ENCODE data around the gene TMEM116. TPM values are rescaled to one million over a fixed set of nuclear protein-coding genes. Genes with fewer than 3 reads are reported as not detected.
"Not testable (repeated sequence)": the region's sequence is repeated elsewhere in the genome, so short reads cannot be mapped to it uniquely, and the experiment has no call there.

Gene TMEM116
- polyA plus RNA-seq, 6 donors from 2014 or later = 4.2 to 19.0 (median 7.8) TPM

DNA sequence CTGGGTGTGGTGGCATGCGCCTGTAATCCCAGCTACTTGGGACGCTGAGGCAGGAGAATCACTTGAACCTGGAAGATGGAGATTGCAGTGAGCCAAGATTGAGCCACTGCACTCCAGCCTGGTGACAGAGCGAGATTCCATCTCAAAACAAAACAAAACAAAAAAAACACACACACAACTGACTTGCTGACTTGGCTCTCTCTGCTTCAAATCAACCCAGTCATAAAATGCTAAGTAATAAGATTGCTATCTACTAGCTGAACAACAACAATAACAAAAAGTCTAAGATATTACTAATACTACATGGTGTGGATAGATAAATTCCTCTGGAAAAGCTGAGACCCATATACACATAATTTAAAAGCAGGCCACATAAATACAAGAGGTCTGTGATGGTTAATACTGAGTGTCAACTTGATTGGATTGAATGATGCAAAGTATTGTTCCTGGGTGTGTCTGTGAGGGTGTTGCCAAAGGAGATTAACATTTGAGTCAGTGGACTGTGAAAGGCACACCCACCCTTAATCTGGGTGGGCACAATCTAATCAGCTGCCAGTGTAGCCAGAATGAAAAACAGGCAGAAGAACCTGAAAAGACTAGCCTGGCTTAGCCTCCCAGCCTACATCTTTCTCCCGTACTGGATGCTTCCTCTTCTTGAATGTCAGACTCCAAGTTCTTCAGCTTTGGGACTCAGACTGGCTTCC, 60.7 kb downstream of the TMEM116 start:
- H3K27ac Mint-ChIP-seq; ATAC-seq (ENCODE audit: low read depth in 2 of 2); H3K27me3 Mint-ChIP-seq; DNase-seq: not testable (repeated sequence)
- peak overlapping the region in 2 of 8 donors; percentile 18 to 42 for H3K4me3 Mint-ChIP-seq
- peaks cover 0 to 27% of the 10 kb centered on the region in 2 donors for H3K36me3 Mint-ChIP-seq
- peaks cover 0 to 34% (median 11%) of the 10 kb centered on the region in 7 donors for H3K9me3 Mint-ChIP-seq
- peaks cover 7 to 12% (median 11%) of the 10 kb centered on the region in 3 donors for H3K4me1 Mint-ChIP-seq

DNA sequence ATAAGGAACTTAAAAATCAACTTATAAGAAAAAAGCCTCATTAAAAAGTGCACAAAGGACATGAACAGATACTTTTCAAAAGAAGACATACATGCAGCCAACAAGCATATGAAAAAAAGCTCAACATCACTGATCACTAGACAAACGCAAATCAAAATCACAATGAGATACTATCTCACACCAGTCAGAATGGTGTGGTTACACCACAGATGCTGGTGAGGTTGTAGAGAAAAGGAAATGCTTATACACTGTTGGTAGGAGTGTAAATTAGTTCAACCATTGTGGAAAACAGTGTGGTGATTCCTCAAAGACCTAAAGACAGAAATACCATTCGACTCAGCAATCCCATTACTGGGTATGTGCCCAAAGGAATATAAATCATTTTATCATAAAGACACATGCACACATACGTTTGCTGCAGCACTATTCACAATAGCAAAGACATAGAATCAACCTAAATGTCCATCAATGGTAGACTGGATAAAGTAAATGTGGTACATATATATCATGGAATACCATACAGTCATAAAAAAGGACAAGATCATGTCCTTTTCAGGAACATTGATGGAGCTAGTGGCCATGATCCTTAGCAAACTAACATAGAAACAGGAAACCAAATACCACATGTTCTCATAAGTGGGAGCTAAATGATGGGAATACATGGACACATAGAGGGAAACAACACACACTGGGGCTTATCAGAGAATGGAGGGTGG, 61.8 kb downstream of the TMEM116 start:
- H3K27ac Mint-ChIP-seq; DNase-seq; H3K27me3 Mint-ChIP-seq; ATAC-seq (ENCODE audit: low read depth in 2 of 2); H3K4me3 Mint-ChIP-seq: not testable (repeated sequence)
- Mint-ChIP-seq H3K36me3 (peaks cover 0 to 24% of the 10 kb centered on the region in 2 donors), H3K4me1 (peaks cover 7 to 12% (median 11%) of the 10 kb centered on the region in 3 donors), H3K9me3 (peaks cover 0 to 34% (median 11%) of the 10 kb centered on the region in 7 donors)

DNA sequence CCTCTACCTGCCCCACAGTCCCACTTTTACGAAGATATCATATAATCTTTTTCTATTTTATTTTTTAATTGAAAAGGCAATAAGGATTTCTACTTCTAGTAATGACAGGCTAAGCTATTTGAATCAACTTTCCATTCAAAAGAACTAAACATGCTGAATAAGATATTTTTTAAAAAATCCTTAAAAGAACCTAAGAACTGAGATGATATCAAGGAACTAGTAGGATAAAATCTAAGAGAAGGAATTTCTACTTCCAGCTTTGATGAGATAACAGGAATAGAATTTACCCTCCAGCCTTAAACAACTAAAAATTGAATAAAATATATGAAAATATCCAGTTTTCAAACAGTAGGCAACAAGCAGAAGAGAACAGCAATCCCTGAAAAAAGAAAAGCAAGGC, 69.0 kb downstream of the TMEM116 start:
- no peak overlapping the region for H3K4me3 Mint-ChIP-seq
- DNase-seq = no peak
- H3K4me1 Mint-ChIP-seq = peaks cover 0 to 3% (median 0%) of the 10 kb centered on the region in 3 donors
- H3K27ac Mint-ChIP-seq = peak overlapping the region in 1 of 6 donors; percentile 73
- no peaks in the 10 kb centered on the region for H3K9me3 Mint-ChIP-seq
- ATAC-seq (ENCODE audit: low read depth in 2 of 2) = no peak
- no peaks in the 10 kb centered on the region for H3K27me3 Mint-ChIP-seq
- no peaks in the 10 kb centered on the region for H3K36me3 Mint-ChIP-seq

DNA sequence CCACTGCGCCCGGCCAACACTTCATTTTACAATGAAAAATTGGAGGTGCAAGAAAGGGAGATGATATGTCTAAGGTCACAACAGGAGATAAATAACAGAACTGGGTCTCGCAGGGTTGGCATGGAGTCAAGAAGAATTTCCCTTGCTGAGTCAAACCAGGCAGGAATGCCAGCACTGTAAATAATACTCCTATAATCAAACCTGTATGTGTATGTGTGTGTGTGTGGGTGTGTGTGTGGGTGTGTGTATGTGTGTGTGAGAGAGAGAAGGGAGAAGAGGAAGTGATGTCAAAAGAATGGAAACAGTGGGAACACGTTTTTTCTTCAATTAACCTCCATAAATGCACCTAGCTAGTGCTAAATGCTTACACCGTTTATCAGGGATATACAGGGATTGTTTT, 70.4 kb downstream of the TMEM116 start:
- DNase-seq (no peak), ATAC-seq (ENCODE audit: low read depth in 2 of 2) (no peak)
- Mint-ChIP-seq H3K4me3 (no peak overlapping the region), H3K27ac (peak overlapping the region in 1 of 6 donors; percentile 19), H3K4me1 (peaks cover 0 to 3% (median 0%) of the 10 kb centered on the region in 3 donors), H3K27me3 (no peaks in the 10 kb centered on the region), H3K9me3 (no peaks in the 10 kb centered on the region), H3K36me3 (no peaks in the 10 kb centered on the region)

DNA sequence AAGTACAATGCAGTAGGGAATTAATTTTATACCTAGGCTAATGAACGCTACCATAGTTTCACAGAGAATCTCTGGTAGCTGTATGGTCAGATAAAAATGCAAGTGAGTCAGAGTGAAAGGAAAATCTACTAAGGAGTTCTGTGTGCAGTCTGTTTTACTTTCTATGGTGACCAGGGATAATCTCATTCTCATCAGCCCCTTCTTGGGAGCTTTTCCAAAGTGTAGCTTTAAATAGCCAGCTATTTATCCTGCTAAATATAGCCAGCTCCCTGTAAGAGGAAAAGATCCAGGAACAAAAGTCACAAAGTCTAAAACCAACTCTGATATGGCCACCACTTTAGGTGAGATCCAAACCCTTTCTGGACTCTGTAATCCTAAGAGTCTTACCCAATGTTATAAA, 75.5 kb downstream of the TMEM116 start:
- Mint-ChIP-seq H3K4me3 (no peak overlapping the region), H3K27me3 (no peaks in the 10 kb centered on the region), H3K36me3 (no peaks in the 10 kb centered on the region), H3K27ac (no peak overlapping the region), H3K4me1 (no peaks in the 10 kb centered on the region), H3K9me3 (no peaks in the 10 kb centered on the region)
- no peak for DNase-seq
- no peak for ATAC-seq (ENCODE audit: low read depth in 2 of 2)

DNA sequence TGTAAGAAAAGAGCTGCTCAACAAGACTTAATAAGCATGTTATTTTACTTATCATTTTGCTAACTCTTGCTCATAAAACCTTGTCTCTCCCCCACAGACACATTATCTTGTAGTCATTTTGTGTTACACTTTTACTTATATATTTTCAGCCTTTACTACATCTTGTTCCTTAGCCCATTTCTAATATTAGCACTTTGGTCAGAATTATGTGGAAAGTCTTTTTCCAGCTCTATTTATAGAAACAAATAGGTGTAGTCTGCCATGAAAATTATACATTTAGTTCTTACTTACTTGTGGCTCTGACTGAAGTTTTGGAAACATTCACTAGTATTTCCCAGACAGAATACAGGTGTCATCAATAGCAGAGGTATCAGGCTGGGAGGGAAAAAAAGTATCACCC, 76.1 kb downstream of the TMEM116 start:
- no peaks in the 10 kb centered on the region for H3K4me1 Mint-ChIP-seq

DNA sequence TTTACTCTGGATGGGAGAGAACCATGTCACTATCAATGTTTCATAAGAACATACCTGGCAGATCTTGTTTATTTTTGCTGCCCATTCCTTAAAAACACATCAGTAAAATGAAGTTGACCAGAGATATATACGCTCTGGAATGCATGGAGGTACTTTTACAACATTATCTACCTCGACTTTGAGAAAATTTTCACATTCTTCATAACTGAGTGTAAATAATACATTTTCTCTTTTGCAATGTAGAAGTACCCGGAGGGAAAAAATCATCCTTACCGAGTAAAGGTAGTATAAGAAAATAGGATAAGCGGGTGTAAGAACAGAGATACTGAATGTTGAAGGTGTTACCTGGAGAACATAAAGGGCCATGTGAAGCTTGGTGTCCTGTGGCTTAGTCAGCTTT, 80.7 kb downstream of the TMEM116 start:
- ATAC-seq (ENCODE audit: low read depth in 2 of 2) = no peak
- Mint-ChIP-seq H3K4me1 (no peaks in the 10 kb centered on the region), H3K9me3 (no peaks in the 10 kb centered on the region), H3K4me3 (no peak overlapping the region), H3K27ac (no peak overlapping the region), H3K36me3 (peaks cover 0 to 6% of the 10 kb centered on the region in 2 donors), H3K27me3 (no peaks in the 10 kb centered on the region)
- DNase-seq = no peak

More for the DNA sequence above, 76.1 kb downstream of the TMEM116 start:
- no peak overlapping the region for H3K27ac Mint-ChIP-seq
- DNase-seq (no peak), ATAC-seq (ENCODE audit: low read depth in 2 of 2) (no peak)
- no peaks in the 10 kb centered on the region for H3K9me3 Mint-ChIP-seq
- no peak overlapping the region for H3K4me3 Mint-ChIP-seq
- H3K27me3 Mint-ChIP-seq = no peaks in the 10 kb centered on the region
- H3K36me3 Mint-ChIP-seq = no peaks in the 10 kb centered on the region

DNA sequence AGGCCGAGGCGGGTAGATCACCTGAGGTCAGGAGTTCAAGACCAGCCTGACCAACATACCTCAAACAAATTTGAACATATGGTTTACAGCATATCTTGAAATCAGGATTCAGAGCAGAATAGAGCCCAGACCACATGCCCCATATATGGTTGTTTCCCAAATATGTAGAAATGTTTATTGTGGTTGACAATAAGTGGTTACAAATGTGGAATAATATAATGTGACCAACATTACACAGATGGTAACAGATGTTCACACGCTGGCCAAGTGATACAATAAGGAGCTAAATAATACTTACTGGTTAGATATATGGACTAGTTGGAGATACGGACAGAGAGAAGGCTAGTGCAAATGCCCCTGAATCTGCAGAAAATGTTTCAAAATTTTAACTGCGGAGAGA, 85.6 kb downstream of the TMEM116 start:
- Mint-ChIP-seq H3K27ac (no peak overlapping the region), H3K4me1 (no peaks in the 10 kb centered on the region), H3K4me3 (no peak overlapping the region), H3K27me3 (no peaks in the 10 kb centered on the region), H3K9me3 (peaks cover 0 to 2% (median 0%) of the 10 kb centered on the region in 7 donors), H3K36me3 (peaks cover 0 to 6% of the 10 kb centered on the region in 2 donors)
- no peak for ATAC-seq (ENCODE audit: low read depth in 2 of 2)
- DNase-seq = no peak

DNA sequence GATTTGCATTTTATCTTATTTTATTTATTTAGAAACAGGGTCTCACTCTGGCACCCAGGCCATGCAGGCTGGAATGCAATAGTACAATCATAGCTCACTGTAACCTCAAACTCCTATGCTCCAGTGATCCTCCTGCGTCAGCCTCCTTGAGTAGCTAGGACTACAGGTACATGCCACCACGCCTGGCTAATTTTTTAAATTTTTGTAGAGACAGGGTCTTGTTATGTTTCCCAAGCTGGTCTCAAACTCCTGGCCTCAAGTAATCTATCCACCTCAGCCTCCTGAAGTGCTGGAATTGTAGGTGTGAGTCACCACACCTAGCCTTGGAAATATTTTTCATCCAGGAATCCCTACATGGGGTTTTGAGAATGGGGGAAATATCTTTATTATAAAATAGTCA, 86.3 kb downstream of the TMEM116 start:
- Mint-ChIP-seq H3K4me1 (no peaks in the 10 kb centered on the region), H3K36me3 (peaks cover 0 to 6% of the 10 kb centered on the region in 2 donors), H3K27ac (no peak overlapping the region), H3K4me3 (no peak overlapping the region), H3K27me3 (no peaks in the 10 kb centered on the region), H3K9me3 (peaks cover 0 to 2% (median 0%) of the 10 kb centered on the region in 7 donors)
- no peak for DNase-seq
- no peak for ATAC-seq (ENCODE audit: low read depth in 2 of 2)

DNA sequence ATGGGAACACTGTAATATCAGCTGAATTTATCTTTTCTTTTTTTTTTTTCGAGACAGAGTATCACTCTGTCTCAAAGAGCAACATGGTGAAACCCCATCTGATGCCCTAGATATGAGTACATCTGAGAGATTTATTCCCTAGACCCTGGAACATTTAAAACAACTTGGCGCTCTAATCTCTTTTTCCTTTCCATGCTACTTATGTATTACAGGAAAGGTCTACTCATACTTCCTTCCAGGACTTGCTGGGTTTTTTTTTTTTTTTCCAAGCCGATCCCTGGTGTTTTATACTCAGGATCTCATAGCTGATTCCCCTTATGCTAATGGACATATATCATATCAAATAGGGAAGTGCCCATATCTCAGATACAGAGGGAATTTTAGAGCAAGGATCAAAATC, 87.8 kb downstream of the TMEM116 start:
- H3K27me3 Mint-ChIP-seq = no peaks in the 10 kb centered on the region
- no peak overlapping the region for H3K4me3 Mint-ChIP-seq
- peaks cover 0 to 2% (median 0%) of the 10 kb centered on the region in 7 donors for H3K9me3 Mint-ChIP-seq
- no peaks in the 10 kb centered on the region for H3K36me3 Mint-ChIP-seq
- no peaks in the 10 kb centered on the region for H3K4me1 Mint-ChIP-seq
- DNase-seq (no peak), ATAC-seq (ENCODE audit: low read depth in 2 of 2) (no peak)
- peak overlapping the region in 1 of 6 donors; percentile 30 for H3K27ac Mint-ChIP-seq

DNA sequence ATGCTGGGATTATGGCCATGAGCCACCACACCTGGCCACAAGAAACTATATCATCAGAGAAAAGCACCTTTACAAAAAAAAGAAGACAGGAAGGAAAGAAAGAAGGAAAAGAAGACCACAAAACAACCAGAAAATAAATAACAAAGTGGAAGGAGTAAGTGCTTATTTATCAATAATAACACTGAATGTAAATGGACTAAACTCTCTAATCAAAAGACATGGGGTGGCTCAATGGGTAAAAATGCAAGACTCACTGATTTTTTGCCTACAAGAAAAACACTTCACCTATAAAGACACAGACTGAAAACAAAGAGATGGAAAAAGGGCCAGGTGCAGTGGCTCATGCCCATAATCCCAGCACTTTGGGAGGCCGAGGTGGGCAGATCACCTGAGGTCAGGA, 105.2 kb downstream of the TMEM116 start:
- H3K27ac Mint-ChIP-seq = no peak overlapping the region
- ATAC-seq (ENCODE audit: low read depth in 2 of 2) (no peak), DNase-seq (no peak)
- H3K36me3 Mint-ChIP-seq = peaks cover 7 to 10% of the 10 kb centered on the region in 2 donors
- peaks cover 9 to 20% (median 11%) of the 10 kb centered on the region in 7 donors for H3K9me3 Mint-ChIP-seq
- peak overlapping the region in 1 of 8 donors; percentile 37 for H3K4me3 Mint-ChIP-seq
- H3K27me3 Mint-ChIP-seq = no peaks in the 10 kb centered on the region
- no peaks in the 10 kb centered on the region for H3K4me1 Mint-ChIP-seq

DNA sequence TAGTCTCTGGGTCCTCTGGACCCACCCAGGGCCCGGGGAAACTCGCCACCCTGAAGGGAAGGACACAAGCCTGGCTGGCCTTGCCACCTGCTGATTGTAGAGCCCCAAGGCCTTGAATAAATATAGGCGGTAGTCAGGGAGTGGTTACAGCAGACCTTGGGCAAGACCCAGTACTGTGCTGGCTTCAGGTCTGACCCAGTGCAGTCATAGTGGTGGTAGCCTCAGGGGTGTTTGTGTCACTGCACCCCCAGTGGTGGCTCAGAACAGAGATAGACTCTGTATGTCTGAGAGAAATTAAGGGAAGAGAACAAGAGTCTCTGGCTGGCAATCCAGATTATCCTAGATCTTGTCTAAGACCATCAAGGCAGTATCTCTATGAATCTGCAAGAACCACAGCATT, 107.5 kb downstream of the TMEM116 start:
- DNase-seq = no peak
- no peaks in the 10 kb centered on the region for H3K4me1 Mint-ChIP-seq
- H3K27me3 Mint-ChIP-seq = no peaks in the 10 kb centered on the region

DNA sequence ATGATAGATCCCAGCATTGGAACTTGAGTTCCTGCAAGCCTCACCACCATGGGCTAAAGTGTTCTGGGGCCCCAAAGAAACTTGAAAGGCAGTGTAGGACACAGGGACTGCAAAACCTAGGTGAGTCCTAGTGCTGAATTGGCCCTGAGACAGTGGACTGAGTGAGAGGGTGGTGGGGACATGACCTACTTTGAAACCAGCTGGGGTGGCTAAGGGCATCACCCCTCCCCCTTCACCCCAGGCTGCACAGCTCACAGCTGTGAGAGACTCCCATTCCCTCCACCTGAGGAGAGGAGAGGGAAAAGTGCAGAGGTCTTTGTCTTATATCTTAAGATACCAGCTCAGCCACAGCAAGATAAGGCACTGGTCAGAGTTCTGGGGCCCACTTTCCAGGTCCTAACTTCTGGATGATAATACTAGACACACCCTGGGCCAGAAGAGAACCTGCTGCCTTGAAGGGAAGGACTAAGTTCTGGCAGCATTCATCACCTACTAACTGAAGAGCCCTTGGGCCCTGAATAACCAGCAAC, 108.5 kb downstream of the TMEM116 start:
- peaks cover 0 to 3% (median 0%) of the 10 kb centered on the region in 3 donors for H3K4me1 Mint-ChIP-seq
- ATAC-seq (ENCODE audit: low read depth in 2 of 2) (no peak), DNase-seq (no peak)
- H3K4me3 Mint-ChIP-seq = peak overlapping the region in 1 of 8 donors; percentile 79
- peaks cover 7 to 10% of the 10 kb centered on the region in 2 donors for H3K36me3 Mint-ChIP-seq
- H3K27ac Mint-ChIP-seq = no peak overlapping the region
- no peaks in the 10 kb centered on the region for H3K27me3 Mint-ChIP-seq
- H3K9me3 Mint-ChIP-seq = peaks cover 9 to 17% (median 11%) of the 10 kb centered on the region in 7 donors

More for the DNA sequence above, 107.5 kb downstream of the TMEM116 start:
- Mint-ChIP-seq H3K9me3 (peaks cover 9 to 20% (median 11%) of the 10 kb centered on the region in 7 donors), H3K27ac (no peak overlapping the region), H3K4me3 (no peak overlapping the region), H3K36me3 (peaks cover 7 to 10% of the 10 kb centered on the region in 2 donors)
- no peak for ATAC-seq (ENCODE audit: low read depth in 2 of 2)

Data from naive B cell (primary cell).